AG09309 (cell line): ENCODE measurements around the gene RBM28.

Source experiments
- DNase-seq: peaks from one replicate; pipeline ENCODE4 v3.0.0-alpha.2; 2010; ENCODE audit warnings: low read depth
- H3K4me3 ChIP-seq: 2 replicates; pipeline ENCODE4 v1.5.1; 2011; ENCODE audit warnings: mild to moderate bottlenecking, low read depth, low read length, moderate library complexity; ENCODE audit not compliant: control insufficient read depth
- CTCF ChIP-seq: IDR thresholded peaks from 2 replicates; pipeline ENCODE4 v1.5.1; 2011; ENCODE audit warnings: mild to moderate bottlenecking, low read depth, low read length, inconsistent platforms; ENCODE audit not compliant: insufficient read depth, control insufficient read depth; ENCODE audit errors: missing control alignments

The RBM28 gene

GRCh38 chr7:128358233-128358632, 14.5 kb upstream of the RBM28 start:
- TF ChIP-seq CTCF = no peak
- no peak for DNase-seq

GRCh38 chr7:128357217-128357613, 13.5 kb upstream of the RBM28 start:
- TF ChIP-seq CTCF = no peak
- DNase-seq = no peak

More at GRCh38 chr7:128358233-128358632, 14.5 kb upstream of the RBM28 start:
- H3K4me3 ChIP-seq = no peak overlapping the region

GRCh38 chr7:128356546-128357216, 13.0 kb upstream of the RBM28 start:
- TF ChIP-seq CTCF = no peak
- no peak for DNase-seq
- no peak overlapping the region for H3K4me3 ChIP-seq

More at GRCh38 chr7:128357217-128357613, 13.5 kb upstream of the RBM28 start:
- H3K4me3 ChIP-seq = no peak overlapping the region

GRCh38 chr7:128353610-128354009, 9.9 kb upstream of the RBM28 start:
- TF ChIP-seq CTCF = no peak
- H3K4me3 ChIP-seq = no peak overlapping the region
- DNase-seq = no peak

GRCh38 chr7:128353189-128353588, 9.5 kb upstream of the RBM28 start:
- DNase-seq = no peak
- TF ChIP-seq CTCF = no peak
- no peak overlapping the region for H3K4me3 ChIP-seq

GRCh38 chr7:128352636-128353035, 8.9 kb upstream of the RBM28 start:
- no peak for TF ChIP-seq CTCF
- DNase-seq = no peak
- H3K4me3 ChIP-seq = no peak overlapping the region
